ENCODE data around the gene TLR9. TPM values are rescaled to one million over a fixed set of nuclear protein-coding genes. Genes with fewer than 3 reads are reported as not detected.

The TLR9 gene, protein sequence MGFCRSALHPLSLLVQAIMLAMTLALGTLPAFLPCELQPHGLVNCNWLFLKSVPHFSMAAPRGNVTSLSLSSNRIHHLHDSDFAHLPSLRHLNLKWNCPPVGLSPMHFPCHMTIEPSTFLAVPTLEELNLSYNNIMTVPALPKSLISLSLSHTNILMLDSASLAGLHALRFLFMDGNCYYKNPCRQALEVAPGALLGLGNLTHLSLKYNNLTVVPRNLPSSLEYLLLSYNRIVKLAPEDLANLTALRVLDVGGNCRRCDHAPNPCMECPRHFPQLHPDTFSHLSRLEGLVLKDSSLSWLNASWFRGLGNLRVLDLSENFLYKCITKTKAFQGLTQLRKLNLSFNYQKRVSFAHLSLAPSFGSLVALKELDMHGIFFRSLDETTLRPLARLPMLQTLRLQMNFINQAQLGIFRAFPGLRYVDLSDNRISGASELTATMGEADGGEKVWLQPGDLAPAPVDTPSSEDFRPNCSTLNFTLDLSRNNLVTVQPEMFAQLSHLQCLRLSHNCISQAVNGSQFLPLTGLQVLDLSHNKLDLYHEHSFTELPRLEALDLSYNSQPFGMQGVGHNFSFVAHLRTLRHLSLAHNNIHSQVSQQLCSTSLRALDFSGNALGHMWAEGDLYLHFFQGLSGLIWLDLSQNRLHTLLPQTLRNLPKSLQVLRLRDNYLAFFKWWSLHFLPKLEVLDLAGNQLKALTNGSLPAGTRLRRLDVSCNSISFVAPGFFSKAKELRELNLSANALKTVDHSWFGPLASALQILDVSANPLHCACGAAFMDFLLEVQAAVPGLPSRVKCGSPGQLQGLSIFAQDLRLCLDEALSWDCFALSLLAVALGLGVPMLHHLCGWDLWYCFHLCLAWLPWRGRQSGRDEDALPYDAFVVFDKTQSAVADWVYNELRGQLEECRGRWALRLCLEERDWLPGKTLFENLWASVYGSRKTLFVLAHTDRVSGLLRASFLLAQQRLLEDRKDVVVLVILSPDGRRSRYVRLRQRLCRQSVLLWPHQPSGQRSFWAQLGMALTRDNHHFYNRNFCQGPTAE
- total RNA-seq (2022; extraction: Qiagen RNA extraction) = 0.02 to 0.12 TPM (median 0.07 TPM) in 3 of 5 replicates, not detected in the others

GRCh38 chr3:52225452-52226228 lies at the start of gene TLR9:
TLR9 (minus strand) TSS chr3:52225645; CDS start chr3:52225529, 116 bp downstream.

GRCh38 chr3:52245322-52246263 lies 20.1 kb upstream of the TLR9 start, which contains the start of gene PPM1M:
PPM1M (plus strand) TSS chr3:52245759; CDS start chr3:52245825, 66 bp downstream.

DNA sequence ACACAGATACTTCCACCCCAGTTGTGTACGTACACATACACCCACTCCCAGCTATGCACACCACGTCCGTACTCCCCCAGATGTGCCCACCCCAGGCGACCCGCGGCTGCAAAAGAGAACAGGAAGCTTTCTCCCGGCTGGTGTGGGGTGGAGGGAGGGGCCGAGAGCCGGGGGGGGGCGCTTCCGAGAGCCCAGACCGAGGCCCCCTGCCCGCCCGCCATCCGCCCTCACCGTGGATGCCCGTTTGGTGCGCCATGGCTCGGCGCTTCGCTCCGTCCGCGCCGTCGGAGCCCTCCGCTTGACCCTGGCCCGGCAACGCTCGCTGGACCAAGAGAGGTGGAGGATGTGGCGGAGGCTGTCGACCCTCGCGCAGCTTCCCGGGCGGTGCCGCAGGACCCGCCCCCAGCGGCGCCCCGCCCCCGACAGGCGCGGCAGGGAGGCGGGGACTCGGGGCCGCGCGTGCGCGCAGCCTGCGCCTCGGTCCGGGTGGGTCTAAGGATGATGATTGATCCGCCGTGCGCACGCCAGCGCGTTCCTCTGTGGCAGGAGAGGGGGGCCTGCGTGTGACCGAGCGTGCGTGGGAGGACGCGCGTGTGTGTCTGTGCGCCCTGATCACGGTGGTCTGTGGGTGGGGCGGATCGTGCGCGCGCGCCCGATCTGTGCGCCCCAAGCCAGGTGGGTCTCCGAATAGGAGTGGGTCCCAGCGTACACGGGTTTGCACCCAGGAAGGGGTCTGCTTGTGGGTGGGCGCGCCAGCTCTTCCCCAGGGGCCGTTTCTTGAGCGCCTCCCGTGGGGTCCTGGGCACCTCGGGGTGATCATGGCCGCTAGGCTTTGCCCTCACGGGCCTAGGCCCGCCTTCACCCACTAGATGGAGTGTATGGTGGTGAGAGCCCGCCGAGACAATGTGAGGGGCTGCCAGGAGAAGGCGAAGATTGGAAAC lies 13.6 kb upstream of the TLR9 start, which contains the start of gene TWF2:
Gene TWF2 (minus strand): TSS at position 398 of the 941 bp plus-strand sequence. CDS start 142 bp downstream, at position 256.

DNA sequence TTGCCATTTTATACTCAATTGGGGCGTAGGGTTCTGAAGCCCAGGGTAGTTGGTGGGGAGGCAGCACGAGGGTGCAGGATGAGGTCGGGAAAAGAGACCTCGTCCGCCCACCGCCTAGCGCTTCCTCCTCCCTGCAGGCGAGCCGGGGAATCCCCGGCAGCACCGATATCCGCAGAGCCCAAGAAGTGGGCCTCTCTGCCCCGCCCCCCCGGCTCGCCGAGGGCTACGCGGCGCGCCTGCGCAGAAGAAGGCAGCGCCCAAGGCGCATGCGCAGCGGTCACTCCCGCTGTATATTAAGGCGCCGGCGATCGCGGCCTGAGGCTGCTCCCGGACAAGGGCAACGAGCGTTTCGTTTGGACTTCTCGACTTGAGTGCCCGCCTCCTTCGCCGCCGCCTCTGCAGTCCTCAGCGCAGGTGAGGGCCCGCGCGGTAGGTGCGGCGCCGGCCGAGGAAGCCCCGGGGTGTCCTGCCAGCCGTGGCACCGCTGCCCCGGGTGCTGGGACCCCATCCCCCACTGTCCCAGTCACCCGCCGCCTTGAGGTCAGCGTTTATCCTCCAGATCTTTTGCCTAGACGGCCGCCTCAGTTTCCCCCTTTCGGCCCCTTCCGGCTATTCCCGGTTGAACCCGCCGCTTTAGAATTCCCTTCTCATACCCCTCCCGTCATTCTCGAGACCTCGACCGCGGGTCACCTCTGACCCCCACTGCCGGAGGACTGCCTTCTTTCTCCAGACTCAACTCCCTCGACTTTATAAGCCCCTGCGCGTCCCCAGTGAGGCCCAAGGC lies 27.4 kb downstream of the TLR9 start, which contains the start of gene ALAS1:
Gene ALAS1 (plus strand): TSS at position 319 of the 784 bp plus-strand sequence. CDS start 1,082 bp downstream, outside the sequence.

Other genes starting within 250 kb of the TLR9 start
- 21.5 to 29.0 TPM (median 24.9 TPM) in 5 replicates for gene ACY1, start 242.1 kb downstream of the TLR9 start, total RNA-seq (2022; extraction: Qiagen RNA extraction)
- gene RPL29, start 229.8 kb downstream of the TLR9 start, total RNA-seq (2022; extraction: Qiagen RNA extraction) = 1,091 to 1,605 TPM (median 1,141 TPM) in 5 replicates
- gene DUSP7, start 169.1 kb downstream of the TLR9 start, total RNA-seq (2022; extraction: Qiagen RNA extraction) = 18.8 to 25.6 TPM (median 23.9 TPM) in 5 replicates
- 15.8 to 19.0 TPM (median 18.2 TPM) in 5 replicates for gene POC1A, start 71.2 kb downstream of the TLR9 start, total RNA-seq (2022; extraction: Qiagen RNA extraction)
- gene ALAS1, start 27.5 kb downstream of the TLR9 start, total RNA-seq (2022; extraction: Qiagen RNA extraction) = 42.1 to 49.2 TPM (median 46.6 TPM) in 5 replicates
- gene TWF2, start 13.5 kb upstream of the TLR9 start, total RNA-seq (2022; extraction: Qiagen RNA extraction) = 54.3 to 69.4 TPM (median 62.0 TPM) in 5 replicates
- 3.5 to 5.3 TPM (median 4.6 TPM) in 5 replicates for gene PPM1M, start 20.1 kb upstream of the TLR9 start, total RNA-seq (2022; extraction: Qiagen RNA extraction)
- gene WDR82, start 53.0 kb upstream of the TLR9 start, total RNA-seq (2022; extraction: Qiagen RNA extraction) = 46.6 to 56.9 TPM (median 53.0 TPM) in 5 replicates
- gene GLYCTK, start 62.2 kb upstream of the TLR9 start, total RNA-seq (2022; extraction: Qiagen RNA extraction) = 2.8 to 3.7 TPM (median 3.4 TPM) in 5 replicates
- 0.71 to 1.3 TPM (median 0.95 TPM) in 5 replicates for gene DNAH1, start 90.7 kb upstream of the TLR9 start, total RNA-seq (2022; extraction: Qiagen RNA extraction)
- gene BAP1, start 184.4 kb upstream of the TLR9 start, total RNA-seq (2022; extraction: Qiagen RNA extraction) = 27.6 to 35.6 TPM (median 34.8 TPM) in 5 replicates
- gene PHF7, start 185.0 kb upstream of the TLR9 start, total RNA-seq (2022; extraction: Qiagen RNA extraction) = 2.9 to 3.2 TPM (median 3.0 TPM) in 5 replicates
- gene SEMA3G, start 219.5 kb upstream of the TLR9 start, total RNA-seq (2022; extraction: Qiagen RNA extraction) = 0.10 to 0.26 TPM (median 0.11 TPM) in 5 replicates
- gene TNNC1, start 228.4 kb upstream of the TLR9 start, total RNA-seq (2022; extraction: Qiagen RNA extraction) = 0.87 to 1.3 TPM (median 1.3 TPM) in 5 replicates
- 7.9 to 14.9 TPM (median 12.2 TPM) in 5 replicates for gene NISCH, start 230.0 kb upstream of the TLR9 start, total RNA-seq (2022; extraction: Qiagen RNA extraction)